ENCODE measurements around the gene PYDC1.

Gene PYDC1

GRCh38 chr16:31168848-31169247 is 48.1 kb downstream of the PYDC1 start:
- Histone ChIP-seq H3K27me3 (ENCODE audit: low read depth, low read length) (no peaks in the 10 kb centered on the region), H3K36me3 (replicated peaks; ENCODE audit: low read depth, low read length) (no peaks in the 10 kb centered on the region), H3K9me3 (ENCODE audit: insufficient read depth, low read length) (no peaks in the 10 kb centered on the region), H3K4me2 (ENCODE audit: low read length) (no peak overlapping the region), H3K4me3 (ENCODE audit: low read length) (no peak overlapping the region), H4K20me1 (ENCODE audit: insufficient read depth, low read length) (no peaks in the 10 kb centered on the region), H3K9ac (ENCODE audit: low read length) (no peak overlapping the region), H3K79me2 (ENCODE audit: low read length) (no peaks in the 10 kb centered on the region), H3K4me1 (ENCODE audit: low read length) (no peaks in the 10 kb centered on the region), H2AFZ (ENCODE audit: low read depth, low read length) (no peak overlapping the region), H3K27ac (ENCODE audit: low read length) (no peak overlapping the region)
- TF ChIP-seq EZH2phosphoT487 (IDR thresholded peaks at IDR 0.05; ENCODE audit: low read depth) (no peak), CTCF (IDR thresholded peaks at IDR 0.05; ENCODE audit: low read depth, low read length) (no peak)

GRCh38 chr16:31167315-31167714 is 49.6 kb downstream of the PYDC1 start:
- Histone ChIP-seq H3K9ac (ENCODE audit: low read length) (no peak overlapping the region), H3K4me2 (ENCODE audit: low read length) (no peak overlapping the region), H4K20me1 (ENCODE audit: insufficient read depth, low read length) (no peaks in the 10 kb centered on the region), H2AFZ (ENCODE audit: low read depth, low read length) (no peak overlapping the region), H3K36me3 (replicated peaks; ENCODE audit: low read depth, low read length) (no peaks in the 10 kb centered on the region), H3K9me3 (ENCODE audit: insufficient read depth, low read length) (no peaks in the 10 kb centered on the region), H3K4me1 (ENCODE audit: low read length) (no peaks in the 10 kb centered on the region), H3K27me3 (ENCODE audit: low read depth, low read length) (0 out of 2 replicates have a peak, but pooled peaks cover 5% of the 10 kb centered on the region), H3K4me3 (ENCODE audit: low read length) (no peak overlapping the region), H3K27ac (ENCODE audit: low read length) (no peak overlapping the region), H3K79me2 (ENCODE audit: low read length) (no peaks in the 10 kb centered on the region)
- TF ChIP-seq CTCF (IDR thresholded peaks at IDR 0.05; ENCODE audit: low read depth, low read length) (no peak), EZH2phosphoT487 (IDR thresholded peaks at IDR 0.05; ENCODE audit: low read depth) (no peak)
